ENCODE data around the gene CCNK.

The CCNK gene

DNA sequence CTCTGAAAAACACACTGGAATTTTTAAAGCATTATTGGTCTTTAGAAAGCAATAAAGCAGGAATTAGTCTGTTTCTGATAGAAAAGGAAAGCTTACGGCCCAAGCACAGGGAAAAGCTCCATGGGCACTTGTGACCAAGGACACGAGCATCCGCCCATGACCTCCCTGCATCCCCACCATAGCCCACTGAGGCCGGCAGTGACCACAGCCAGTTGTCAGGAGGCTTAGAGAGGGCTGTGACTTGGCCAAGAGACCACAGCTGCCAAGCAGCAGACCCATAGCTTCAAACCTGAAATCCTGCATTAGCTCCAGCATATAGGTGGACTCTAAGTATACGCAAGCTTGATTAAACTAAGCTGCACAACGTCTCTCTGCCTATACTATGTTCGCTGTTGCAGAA, 9.5 kb upstream of the CCNK start:
- Histone ChIP-seq H3K4me3 (no peak overlapping the region), H3K36me3 (no peaks in the 10 kb centered on the region), H3K27ac (no peak overlapping the region), H3K27me3 (no peaks in the 10 kb centered on the region), H3K9me3 (no peaks in the 10 kb centered on the region), H3K4me1 (peaks cover 0 to 12% (median 4%) of the 10 kb centered on the region in 4 donors)
- intact Hi-C loops (cut with DNase I; ENCODE audit: low total_unique reads): no loop called here
- DNase-seq: no peak
- no peak for TF ChIP-seq CTCF (IDR thresholded peaks at IDR 0.05)

DNA sequence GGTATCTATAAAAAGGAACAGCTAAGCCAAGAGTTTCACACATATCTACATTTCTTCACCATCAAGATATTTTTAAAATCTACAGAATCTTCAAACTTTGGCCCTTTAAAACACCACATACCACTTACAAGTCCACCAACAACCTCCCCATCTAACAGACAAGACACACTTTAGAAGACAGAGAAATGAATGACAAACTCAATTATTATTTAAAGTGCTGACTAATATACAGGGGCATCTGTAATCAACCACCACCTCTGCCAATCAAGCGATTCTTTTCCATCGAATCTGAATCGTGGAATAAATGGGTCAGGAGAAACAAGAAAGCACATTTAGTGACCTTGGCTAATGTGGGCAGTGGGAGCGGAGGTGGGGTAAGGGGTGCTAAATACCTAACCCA, 8.3 kb upstream of the CCNK start:
- H3K4me3 ChIP-seq: no peak overlapping the region
- no peaks in the 10 kb centered on the region for H3K36me3 ChIP-seq
- peaks cover 0 to under 1% (median 0%) of the 10 kb centered on the region in 4 donors for H3K4me1 ChIP-seq
- no peaks in the 10 kb centered on the region for H3K9me3 ChIP-seq
- no peak for TF ChIP-seq CTCF (IDR thresholded peaks at IDR 0.05)
- no peaks in the 10 kb centered on the region for H3K27me3 ChIP-seq
- DNase-seq: no peak
- no peak overlapping the region for H3K27ac ChIP-seq
- intact Hi-C loops (cut with DNase I; ENCODE audit: low total_unique reads): no loop called here

DNA sequence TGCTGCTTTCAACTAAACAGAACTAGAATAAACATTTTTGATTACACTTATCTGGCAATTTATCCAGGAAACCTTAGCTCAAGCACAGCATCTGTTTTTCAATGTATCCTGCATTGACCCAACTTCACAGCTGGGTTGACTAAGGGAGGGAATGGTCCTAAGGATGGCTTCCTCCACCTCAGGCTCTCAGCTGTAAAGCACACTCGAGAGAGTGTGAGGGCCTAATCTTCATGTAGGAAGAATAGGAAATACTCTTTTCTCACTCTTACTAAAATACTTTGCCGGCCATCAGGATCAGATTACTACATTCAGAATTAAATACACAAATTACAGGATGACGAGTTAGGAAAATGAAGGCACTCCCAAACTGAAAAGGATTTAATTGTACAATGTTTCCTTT, 7.8 kb upstream of the CCNK start:
- Histone ChIP-seq H3K4me1 (peaks cover 0 to 4% (median 2%) of the 10 kb centered on the region in 4 donors), H3K27me3 (no peaks in the 10 kb centered on the region), H3K36me3 (no peaks in the 10 kb centered on the region), H3K27ac (no peak overlapping the region), H3K9me3 (no peaks in the 10 kb centered on the region), H3K4me3 (no peak overlapping the region)
- DNase-seq: no peak
- intact Hi-C loops (cut with DNase I; ENCODE audit: low total_unique reads): no loop called here
- TF ChIP-seq CTCF (IDR thresholded peaks at IDR 0.05): no peak

GRCh38 chr14:99475179-99475578, 6.0 kb upstream of the CCNK start:
- Histone ChIP-seq H3K9me3 (no peaks in the 10 kb centered on the region), H3K27ac (no peak overlapping the region), H3K36me3 (no peaks in the 10 kb centered on the region), H3K27me3 (no peaks in the 10 kb centered on the region), H3K4me1 (peaks cover 0 to 18% (median 14%) of the 10 kb centered on the region in 4 donors), H3K4me3 (no peak overlapping the region)
- TF ChIP-seq CTCF (IDR thresholded peaks at IDR 0.05): no peak
- DNase-seq: no peak
- intact Hi-C loops (cut with DNase I; ENCODE audit: low total_unique reads): no loop called here

GRCh38 chr14:99475660-99476059, 5.5 kb upstream of the CCNK start:
- DNase-seq: no peak
- no peaks in the 10 kb centered on the region for H3K36me3 ChIP-seq
- no peak for TF ChIP-seq CTCF (IDR thresholded peaks at IDR 0.05)
- H3K27me3 ChIP-seq: no peaks in the 10 kb centered on the region
- H3K27ac ChIP-seq: no peak overlapping the region
- H3K9me3 ChIP-seq: no peaks in the 10 kb centered on the region
- H3K4me1 ChIP-seq: peaks cover 0 to 18% (median 14%) of the 10 kb centered on the region in 4 donors
- intact Hi-C loops (cut with DNase I; ENCODE audit: low total_unique reads): no loop called here
- H3K4me3 ChIP-seq: no peak overlapping the region

GRCh38 chr14:99476864-99477263, 4.3 kb upstream of the CCNK start:
- H3K27me3 ChIP-seq: no peaks in the 10 kb centered on the region
- DNase-seq: no peak
- no peaks in the 10 kb centered on the region for H3K36me3 ChIP-seq
- TF ChIP-seq CTCF (IDR thresholded peaks at IDR 0.05): no peak
- peaks cover 0 to 18% (median 14%) of the 10 kb centered on the region in 4 donors for H3K4me1 ChIP-seq
- H3K27ac ChIP-seq: no peak overlapping the region
- no peaks in the 10 kb centered on the region for H3K9me3 ChIP-seq
- intact Hi-C loops (cut with DNase I; ENCODE audit: low total_unique reads): no loop called here
- H3K4me3 ChIP-seq: no peak overlapping the region

Measured in tibial artery (tissue), 4 donors.